Measurements from ENCODE around the gene OOSP3. TPM values are rescaled to one million over a fixed set of nuclear protein-coding genes. Genes with fewer than 3 reads are reported as not detected.
"Not testable (repeated sequence)": the region's sequence is repeated elsewhere in the genome, so short reads cannot be mapped to it uniquely, and the experiment has no call there.

Gene OOSP3
- total RNA-seq, 1 donor from 2014 or later = not detected

DNA sequence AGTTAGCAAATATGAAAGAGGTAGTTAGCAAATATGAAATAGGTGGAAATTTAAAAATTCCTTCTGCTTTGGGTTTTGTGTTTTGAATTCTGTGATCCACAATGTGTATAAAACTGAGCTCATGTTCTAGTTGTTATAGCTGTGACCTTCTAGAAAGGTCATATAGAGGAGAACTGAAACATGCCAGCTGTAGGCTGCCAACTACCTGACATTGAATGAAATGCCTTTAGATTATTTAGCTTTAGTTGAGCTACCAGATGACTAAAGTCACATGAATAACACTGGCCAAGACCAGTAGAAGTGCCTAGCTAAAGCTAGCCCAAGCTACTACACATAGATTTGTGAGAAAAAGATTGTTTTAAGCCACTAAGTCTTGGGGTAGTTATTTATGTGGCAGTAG lies 6.5 kb upstream of the OOSP3 start:
- intact Hi-C loops (cut with DNase I) = no loop called here
- no peak for DNase-seq (ENCODE audit: low spot score)

DNA sequence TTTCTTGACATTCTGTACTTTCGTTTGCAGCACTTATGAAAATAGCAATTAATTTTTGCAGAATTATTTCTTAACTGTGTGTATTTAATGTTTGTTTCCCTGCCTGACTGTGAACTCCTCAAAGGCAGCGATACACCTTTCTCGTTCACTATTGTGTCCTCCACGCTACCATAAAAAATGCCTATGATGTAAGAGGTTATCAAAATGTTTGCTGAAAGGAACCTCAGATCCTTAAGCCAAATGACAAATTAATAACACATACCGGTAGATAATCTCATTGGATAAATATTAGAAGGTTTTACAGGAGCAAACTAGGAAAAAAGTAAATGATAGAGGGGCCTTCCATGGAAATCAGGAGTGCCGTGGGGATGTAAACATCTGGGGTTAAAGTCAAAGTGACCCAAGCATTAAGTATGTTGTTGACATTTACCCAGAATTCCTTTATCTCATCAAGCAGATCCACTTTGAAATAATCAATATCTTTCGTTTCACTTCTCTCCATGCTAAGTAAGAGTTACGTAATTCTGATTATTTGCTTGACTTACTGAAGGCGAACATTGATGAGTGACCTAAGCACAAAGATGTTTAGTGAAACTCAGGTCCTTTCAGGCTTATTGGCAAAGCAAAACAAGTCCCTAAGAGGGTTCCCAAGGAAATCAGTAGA lies 2.6 kb upstream of the OOSP3 start:
- DNase-seq (ENCODE audit: low spot score) = no peak
- intact Hi-C loops (cut with DNase I) = no loop called here

GRCh38 chr11:59877325-59877724 lies 1.3 kb upstream of the OOSP3 start:
- intact Hi-C loops (cut with DNase I) = no loop called here

DNA sequence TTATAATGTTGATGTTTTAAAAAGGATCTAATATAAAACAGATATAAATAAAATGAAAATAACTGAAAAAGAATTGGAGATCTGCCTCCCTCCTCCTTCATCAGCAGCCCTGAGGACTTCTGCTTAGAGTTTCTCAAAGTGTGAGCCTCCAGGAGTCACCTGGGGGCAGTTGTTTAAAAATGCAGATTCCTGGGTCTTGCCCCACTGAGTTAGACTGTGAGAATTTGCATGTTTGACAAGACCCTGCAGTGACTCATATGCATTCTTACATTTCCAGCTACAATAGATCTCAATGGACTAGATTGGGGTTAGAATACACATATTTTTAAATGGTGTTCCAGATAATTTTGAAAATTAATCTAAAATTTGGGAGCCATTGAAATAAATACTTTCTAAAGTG lies 798 bp upstream of the OOSP3 start:
- DNase-seq (ENCODE audit: low spot score) = no peak

More at GRCh38 chr11:59877325-59877724, 1.3 kb upstream of the OOSP3 start:
- no peak for DNase-seq (ENCODE audit: low spot score)

GRCh38 chr11:59879567-59879966 lies 985 bp downstream of the OOSP3 start:
- intact Hi-C loops (cut with DNase I) = no loop called here
- no peak for DNase-seq (ENCODE audit: low spot score)

More for the DNA sequence above, 798 bp upstream of the OOSP3 start:
- intact Hi-C loops (cut with DNase I) = no loop called here

- no peak for DNase-seq (ENCODE audit: low spot score)
- intact Hi-C loops (cut with DNase I) = no loop called here
These were observed 5.0 kb downstream of the OOSP3 start for GRCh38 chr11:59883597-59883996.

DNA sequence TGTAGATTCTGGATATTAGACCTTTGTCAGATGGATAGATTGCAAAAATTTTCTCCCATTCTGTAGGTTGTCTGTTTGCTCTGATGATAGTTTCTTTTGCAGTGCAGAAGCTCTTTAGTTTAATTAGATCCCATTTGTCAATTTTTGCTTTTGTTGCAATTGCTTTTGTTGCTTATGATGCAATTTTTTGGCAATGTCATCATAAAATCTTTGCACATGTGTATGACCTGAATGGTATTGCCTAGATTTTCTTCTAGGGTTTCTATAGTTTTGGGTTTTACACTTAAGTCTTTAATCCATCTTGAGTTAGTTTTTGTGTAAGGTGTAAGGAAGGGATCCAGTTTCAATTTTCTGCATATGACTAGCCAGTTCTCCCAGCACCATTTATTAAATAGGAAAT lies 8.6 kb downstream of the OOSP3 start:
- DNase-seq (ENCODE audit: low spot score); intact Hi-C loops (cut with DNase I): not testable (repeated sequence)

DNA sequence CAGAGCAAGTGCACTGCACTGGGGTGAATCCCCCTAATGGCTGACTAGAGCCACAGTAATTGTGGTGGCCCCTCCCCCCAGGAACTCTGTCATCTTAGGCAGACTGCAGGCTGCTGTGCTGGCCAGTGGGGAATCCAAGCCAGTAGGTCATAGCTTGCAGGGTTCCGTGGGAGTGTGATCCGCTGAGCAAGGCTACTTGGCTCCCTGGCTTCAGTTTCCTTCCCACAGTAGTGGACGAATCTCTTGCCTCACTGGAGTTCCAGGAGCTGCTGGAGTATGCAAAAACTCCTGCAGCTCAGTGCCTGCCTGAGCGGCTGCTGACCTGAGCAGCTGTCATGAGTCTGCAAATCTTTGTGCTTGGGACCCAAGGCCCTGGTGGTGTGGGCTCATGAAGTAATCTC lies 13.2 kb downstream of the OOSP3 start:
- DNase-seq (ENCODE audit: low spot score) = no peak
- intact Hi-C loops (cut with DNase I) = no loop called here

DNA sequence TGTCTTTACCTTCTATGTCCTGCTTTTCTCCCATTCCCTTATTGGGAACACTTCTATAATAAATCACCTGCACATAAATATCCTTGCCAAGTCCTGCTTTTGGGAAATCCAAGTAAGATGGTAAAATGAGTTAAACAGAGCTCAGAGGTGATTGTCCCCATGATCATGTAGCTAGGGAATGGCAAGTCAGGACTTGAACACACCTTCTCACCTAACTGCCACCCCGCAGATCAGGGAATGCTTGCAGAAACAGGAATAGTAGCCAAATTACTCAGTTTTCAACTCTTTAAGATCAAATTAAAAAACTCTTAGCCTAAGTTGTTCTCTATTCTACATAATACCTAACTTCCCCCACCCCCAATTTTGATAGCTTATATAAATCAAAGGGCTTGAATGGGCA lies 16.0 kb downstream of the OOSP3 start:
- no peak for DNase-seq (ENCODE audit: low spot score)
- intact Hi-C loops (cut with DNase I) = no loop called here

GRCh38 chr11:59898046-59898445 lies 19.5 kb downstream of the OOSP3 start:
- intact Hi-C loops (cut with DNase I) = no loop called here
- no peak for DNase-seq (ENCODE audit: low spot score)

DNA sequence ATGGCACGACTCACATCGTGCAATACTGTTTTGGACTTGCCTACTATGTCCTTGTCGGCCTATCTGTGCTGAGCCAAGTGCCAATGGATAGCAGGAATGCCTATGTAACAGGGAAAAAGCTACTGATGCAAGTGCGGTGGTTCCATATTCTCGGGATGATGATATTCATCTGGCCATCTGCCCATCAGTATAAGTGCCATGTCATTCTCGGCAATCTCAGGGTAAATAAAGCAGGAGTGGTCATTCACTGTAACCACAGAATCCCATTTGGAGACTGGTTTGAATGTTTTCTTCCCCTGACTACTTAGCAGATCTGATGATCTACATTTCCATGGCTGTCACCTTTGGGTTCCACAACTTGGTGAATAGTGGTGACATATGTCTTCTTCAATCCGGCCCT lies 20.1 kb downstream of the OOSP3 start:
- no peak for DNase-seq (ENCODE audit: low spot score)
- intact Hi-C loops (cut with DNase I) = no loop called here

DNA sequence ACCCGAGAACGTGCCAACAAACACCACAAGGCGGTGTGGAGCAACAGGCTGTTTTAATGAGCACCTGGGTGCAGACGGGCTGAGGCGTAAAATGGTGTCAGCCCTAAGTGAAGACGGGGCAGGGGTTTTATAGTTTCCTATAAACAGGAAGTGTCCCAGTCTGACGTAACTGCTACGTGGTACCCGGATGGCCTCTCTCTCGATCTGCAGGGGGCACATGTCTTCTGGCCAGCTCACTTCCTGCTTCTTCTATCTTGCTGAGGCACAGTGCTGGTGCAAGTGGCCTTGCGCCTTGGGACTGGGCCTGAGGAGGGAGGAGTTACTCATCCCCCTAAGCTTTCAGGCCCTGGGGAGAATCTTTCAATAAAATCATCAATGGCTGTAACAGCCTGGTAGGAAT lies 20.9 kb downstream of the OOSP3 start:
- no peak for DNase-seq (ENCODE audit: low spot score)
- intact Hi-C loops (cut with DNase I) = no loop called here

DNA sequence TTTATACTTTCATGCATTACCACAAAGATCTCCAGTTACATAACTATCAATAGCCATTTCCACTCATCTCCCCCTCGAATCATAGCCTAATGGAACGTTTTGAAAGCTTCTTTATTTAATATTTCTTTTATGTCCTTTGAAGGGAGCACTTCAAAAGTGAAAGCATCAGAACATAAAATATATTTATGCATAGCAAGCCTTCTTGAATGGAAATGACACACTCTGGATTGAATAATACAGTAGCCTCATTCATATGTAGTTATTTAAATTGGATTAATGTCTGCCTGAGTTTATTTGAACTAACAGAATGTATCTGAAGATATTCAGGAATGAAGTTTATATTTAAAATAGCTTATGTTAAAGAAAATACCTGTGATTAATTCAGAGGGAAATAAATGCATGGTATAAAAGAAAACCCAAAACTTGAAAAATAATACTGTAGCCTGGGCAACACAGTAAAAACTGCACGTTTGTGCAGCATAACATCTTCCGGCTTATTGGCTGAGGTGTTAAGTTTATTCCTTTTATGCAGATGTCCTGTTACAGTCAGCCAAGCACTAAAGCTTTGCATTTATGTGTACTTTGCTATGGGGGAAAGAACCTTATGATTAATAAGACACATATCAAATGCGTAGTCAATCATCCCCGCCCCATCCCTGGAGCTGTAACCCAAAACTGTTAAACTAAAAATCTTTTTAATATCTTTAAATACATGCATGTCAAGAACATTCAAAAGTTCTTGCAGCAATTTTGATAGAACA lies 22.0 kb downstream of the OOSP3 start:
- intact Hi-C loops (cut with DNase I) = no loop called here
- DNase-seq (ENCODE audit: low spot score) = no peak

GRCh38 chr11:59901306-59901705 lies 22.7 kb downstream of the OOSP3 start:
- intact Hi-C loops (cut with DNase I) = no loop called here
- DNase-seq (ENCODE audit: low spot score) = no peak

DNA sequence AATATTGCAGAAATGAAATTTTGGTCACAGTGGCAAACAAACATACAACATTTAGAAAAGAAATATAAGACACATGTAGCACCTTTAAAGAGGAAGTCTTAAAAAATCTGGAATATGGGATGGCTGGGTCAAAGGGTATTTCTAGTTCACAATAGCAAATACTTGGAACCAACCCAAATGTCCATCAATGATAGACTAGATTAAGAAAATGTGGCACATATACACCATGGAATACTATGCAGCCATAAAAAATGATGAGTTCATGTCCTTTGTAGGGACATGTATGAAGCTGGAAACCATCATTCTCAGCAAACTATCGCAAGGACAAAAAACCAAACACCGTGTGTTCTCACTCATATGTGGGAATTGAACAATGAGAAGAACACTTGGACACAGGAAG lies 25.0 kb downstream of the OOSP3 start:
- DNase-seq (ENCODE audit: low spot score); intact Hi-C loops (cut with DNase I): not testable (repeated sequence)

DNA sequence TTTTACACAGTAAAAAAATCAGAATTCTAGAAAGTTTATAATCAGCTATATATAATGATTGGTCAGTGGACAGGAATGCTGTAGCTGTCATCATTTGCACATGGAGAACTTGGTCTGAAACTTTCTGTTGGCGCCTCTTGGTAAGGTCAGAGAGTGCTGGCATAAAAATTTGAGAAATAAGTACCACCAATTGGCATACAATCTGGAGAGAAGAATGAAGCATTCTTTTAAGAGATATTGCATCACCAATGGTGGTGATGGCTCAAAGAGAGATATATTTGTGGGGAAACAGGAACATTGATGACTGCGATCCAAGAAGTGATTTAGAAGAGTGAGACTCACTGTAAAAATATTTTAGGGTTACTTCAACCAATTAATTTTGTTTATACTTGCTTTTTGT lies 39.9 kb downstream of the OOSP3 start:
- DNase-seq (ENCODE audit: low spot score) = no peak
- intact Hi-C loops (cut with DNase I) = no loop called here

DNA sequence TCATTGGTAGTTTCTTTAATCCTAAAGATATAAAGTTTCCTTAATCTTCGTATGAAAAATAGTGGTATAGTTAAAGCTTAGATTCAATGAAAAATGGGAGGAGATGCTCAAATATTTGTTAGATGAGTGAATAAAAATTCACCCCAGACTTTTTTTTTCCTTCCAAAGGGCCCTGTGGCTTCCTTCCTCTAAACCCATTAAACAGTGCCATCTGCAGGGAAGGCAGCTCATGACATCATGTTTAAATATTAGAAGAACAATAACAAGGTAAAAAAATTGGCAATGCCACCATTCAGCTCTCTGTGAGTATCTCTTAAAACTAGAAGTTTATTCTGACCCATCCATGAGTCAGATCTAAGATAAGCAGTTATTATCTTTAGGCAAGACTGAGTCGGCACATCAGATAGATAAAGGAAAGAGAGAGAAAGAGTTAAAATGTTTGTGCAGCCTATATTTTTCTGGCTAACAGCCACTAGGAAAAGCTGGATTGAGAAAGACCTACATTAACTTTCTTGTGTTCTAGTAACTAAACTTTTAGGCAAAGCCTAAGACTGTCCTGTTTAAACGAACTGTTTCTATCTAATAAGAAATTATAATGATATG lies 40.5 kb downstream of the OOSP3 start:
- no peak for DNase-seq (ENCODE audit: low spot score)
- intact Hi-C loops (cut with DNase I) = no loop called here

DNA sequence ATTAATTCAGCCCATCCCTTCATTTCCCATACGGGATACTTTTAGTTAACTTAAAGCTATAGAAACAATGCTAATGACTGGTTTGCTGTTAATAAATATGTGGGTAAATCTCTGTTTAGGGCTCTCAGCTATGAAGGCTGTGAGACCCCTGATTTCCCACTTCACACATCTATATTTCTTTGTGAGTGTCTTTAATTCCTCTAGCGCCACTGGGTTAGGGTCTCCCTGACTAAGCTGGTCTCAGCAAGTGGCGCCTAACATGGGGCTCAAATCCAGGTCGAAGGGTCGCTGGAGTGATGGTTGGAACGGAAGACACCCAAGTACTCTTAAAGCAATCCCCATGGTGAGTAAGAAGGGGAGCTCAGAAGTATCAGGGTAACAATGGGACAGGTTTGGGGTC lies 45.2 kb downstream of the OOSP3 start:
- intact Hi-C loops (cut with DNase I) = no loop called here
- no peak for DNase-seq (ENCODE audit: low spot score)

GRCh38 chr11:59931688-59932087 lies 53.1 kb downstream of the OOSP3 start:
- no peak for DNase-seq (ENCODE audit: low spot score)
- intact Hi-C loops (cut with DNase I) = no loop called here

DNA sequence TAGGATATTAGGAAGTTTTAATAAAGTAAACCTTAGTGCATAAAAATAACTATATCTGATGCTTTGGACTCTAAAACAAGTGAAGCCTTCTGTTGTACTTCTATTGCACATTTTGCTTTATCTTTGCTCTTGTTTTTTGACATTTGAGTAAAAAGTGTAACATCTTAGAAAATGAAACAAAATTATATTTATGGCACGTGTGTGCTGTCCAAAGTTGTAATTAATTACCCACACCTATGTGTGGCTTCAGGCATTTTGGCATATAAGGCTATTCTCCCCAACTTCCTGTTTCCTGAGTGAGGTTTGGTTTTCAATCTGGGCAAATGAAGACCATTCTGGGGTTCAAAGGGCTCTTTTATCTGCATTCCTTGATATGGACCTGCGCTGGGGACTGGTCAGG lies 59.5 kb downstream of the OOSP3 start, which contains the start of gene OOSP1:
Gene OOSP1 (plus strand): TSS at position 301 of the 400 bp plus-strand sequence. CDS start 23 bp downstream, at position 324.
- DNase-seq (ENCODE audit: low spot score) = no peak
- intact Hi-C loops (cut with DNase I) = no loop called here

GRCh38 chr11:59938718-59939117 lies 60.1 kb downstream of the OOSP3 start:
- intact Hi-C loops (cut with DNase I) = no loop called here

More at GRCh38 chr11:59938718-59939117, 60.1 kb downstream of the OOSP3 start:
- DNase-seq (ENCODE audit: low spot score) = no peak
